Activated CD8-positive, alpha-beta T cell treated with anti-CD3 and anti-CD28 coated beads, Interleukin-2, amount 10 ng/mL, durations not matched to agents 7 days and 5 days (primary cell): ENCODE results near the gene CCL28. TPM values are rescaled to one million over a fixed set of nuclear protein-coding genes. Genes with fewer than 3 reads are reported as not detected.
"Not testable (repeated sequence)": the region's sequence is repeated elsewhere in the genome, so short reads cannot be mapped to it uniquely, and the experiment has no call there.

Experiments
- ATAC-seq: fragments of 150-1000 bp; cut with Tn5 transposase; one replicate; pipeline ENCODE4 v1.10.0; 2021; ENCODE audit warnings: moderate library complexity
- CTCF ChIA-PET: fragments of 350-600 bp; sonication (Branson Sonifier 250); formaldehyde crosslinking; loops from one replicate; lab custom pipeline; 2021; ENCODE audit warnings: antibody characterized with exemption; lab: Charles Lee
- POLR2A ChIA-PET: fragments of 350-600 bp; sonication (Branson Sonifier 250); formaldehyde crosslinking; loops from one replicate; lab custom pipeline; 2021; ENCODE audit warnings: antibody characterized with exemption; lab: Charles Lee
- DNase-seq: peaks from one replicate; pipeline ENCODE4 v3.0.0-alpha.2; 2020
- H3K27ac Mint-ChIP-seq: one replicate; pipeline ENCODE4 v1.8.0; 2021; ENCODE audit warnings: mild to moderate bottlenecking, mixed read lengths
- H3K27me3 Mint-ChIP-seq: one replicate; pipeline ENCODE4 v1.8.0; 2021; ENCODE audit warnings: low read depth, mixed read lengths
- H3K36me3 Mint-ChIP-seq: one replicate; pipeline ENCODE4 v1.8.0; 2021; ENCODE audit warnings: low read depth, mixed read lengths
- H3K4me1 Mint-ChIP-seq: one replicate; pipeline ENCODE4 v1.8.0; 2021; ENCODE audit warnings: low read depth, mixed read lengths
- H3K4me3 Mint-ChIP-seq: one replicate; pipeline ENCODE4 v1.8.0; 2021; ENCODE audit warnings: mild to moderate bottlenecking, mixed read lengths
- H3K9me3 Mint-ChIP-seq: one replicate; pipeline ENCODE4 v1.8.0; 2022; ENCODE audit warnings: mixed read lengths; ENCODE audit not compliant: insufficient read depth
- total RNA-seq, 2 experiments: library from RNA; stranded (reverse); gene quantifications; one replicate each; pipeline ENCODE4 v1.2.3, GENCODE V29; 2021

CCL28 gene
- total RNA-seq, 2 experiments from 2014 or later: 10.8 to 11.9 TPM

DNA sequence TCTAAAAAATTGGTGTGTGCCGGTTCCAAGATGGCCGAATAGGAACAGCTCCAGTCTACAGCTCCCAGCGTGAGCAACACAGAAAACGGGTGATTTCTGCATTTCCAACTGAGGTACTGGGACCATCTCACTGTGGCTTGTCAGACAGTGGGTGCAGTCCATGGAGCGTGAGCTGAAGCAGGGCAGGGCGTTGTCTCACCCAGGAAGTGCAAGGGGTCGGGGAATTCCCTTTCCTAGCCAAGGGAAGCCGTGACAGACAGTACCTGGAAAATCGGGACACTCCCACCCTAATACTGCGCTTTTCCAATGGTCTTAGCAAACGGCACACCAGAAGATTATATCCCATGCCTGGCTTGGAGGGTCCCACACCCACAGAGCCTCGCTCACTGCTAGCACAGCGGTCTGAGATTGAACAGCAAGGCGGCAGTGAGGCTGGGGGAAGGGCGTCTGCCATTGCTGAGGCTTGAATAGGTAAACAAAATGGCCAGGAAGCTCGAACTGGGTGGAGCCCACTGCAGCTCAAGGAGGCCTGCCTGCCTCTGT is 9.6 kb downstream of the CCL28 start:
- H3K4me1 Mint-ChIP-seq, POLR2A ChIA-PET, H3K4me3 Mint-ChIP-seq, DNase-seq, H3K27ac Mint-ChIP-seq, CTCF ChIA-PET, ATAC-seq: not testable (repeated sequence)
- H3K9me3 Mint-ChIP-seq: peaks cover 14% of the 10 kb centered on the region
- peaks cover 31% of the 10 kb centered on the region for H3K36me3 Mint-ChIP-seq
- peaks cover 14% of the 10 kb centered on the region for H3K27me3 Mint-ChIP-seq

DNA sequence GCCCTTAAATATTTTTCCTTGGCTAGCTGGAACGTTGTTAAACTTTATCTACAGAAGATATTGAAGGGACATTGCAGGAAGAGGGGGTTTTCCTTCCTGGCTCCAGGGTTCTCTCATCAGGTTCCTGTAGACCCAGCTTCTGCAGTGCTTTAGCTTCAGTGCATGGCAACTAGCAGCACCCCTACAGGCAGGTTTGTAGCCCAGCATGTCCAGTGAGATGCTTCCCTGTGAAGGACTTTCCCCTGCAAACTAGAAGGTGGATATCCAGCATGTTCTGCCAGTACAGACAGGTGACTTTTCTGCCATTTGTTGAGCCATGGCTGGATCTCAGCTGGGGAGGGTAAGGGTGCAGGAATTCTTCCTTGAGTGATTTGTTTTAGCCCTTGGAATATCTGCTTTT is 10.4 kb downstream of the CCL28 start:
- Mint-ChIP-seq H3K27ac (no peak overlapping the region), H3K9me3 (peaks cover 14% of the 10 kb centered on the region), H3K27me3 (peaks cover 14% of the 10 kb centered on the region), H3K36me3 (peaks cover 31% of the 10 kb centered on the region), H3K4me1 (peaks cover 9% of the 10 kb centered on the region), H3K4me3 (no peak overlapping the region)
- ATAC-seq (no peak), DNase-seq (no peak)
- POLR2A ChIA-PET: no interaction called here
- CTCF ChIA-PET: no interaction called here

DNA sequence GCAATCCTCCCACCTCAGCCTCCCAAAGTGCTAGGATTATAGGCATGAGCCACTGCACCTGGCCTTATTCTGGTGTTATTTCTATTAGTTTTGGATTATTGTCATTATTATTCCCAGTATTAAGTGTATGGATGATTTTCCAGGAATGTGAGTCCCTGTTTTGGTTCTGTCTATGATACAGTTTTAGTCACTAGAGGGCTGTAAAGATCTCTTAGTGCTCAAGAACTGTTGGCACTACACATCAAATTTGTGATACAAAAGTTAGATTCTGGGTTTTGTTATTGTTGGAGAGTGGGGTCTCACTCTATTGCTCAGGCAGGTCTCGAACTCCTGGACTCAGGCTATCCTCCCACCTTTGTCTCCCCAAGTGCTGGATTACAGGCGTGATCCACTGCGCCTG is 12.1 kb downstream of the CCL28 start:
- Mint-ChIP-seq H3K27me3 (peaks cover 7% of the 10 kb centered on the region), H3K9me3 (peaks cover 8% of the 10 kb centered on the region), H3K4me1 (peaks cover 23% of the 10 kb centered on the region), H3K4me3 (no peak overlapping the region), H3K27ac (no peak overlapping the region), H3K36me3 (peaks cover 31% of the 10 kb centered on the region)
- CTCF ChIA-PET: interaction anchor here (3.2 kb wide), 1 partner anchor 11 kb away, joined by 9 read pairs; no protein-coding TSS in a partner anchor
- DNase-seq (no peak), ATAC-seq (no peak)
- POLR2A ChIA-PET: interaction anchor here (1.1 kb wide), 1 partner anchor 84 kb away, joined by 4 read pairs; the partner anchor contains the start of gene TMEM267

DNA sequence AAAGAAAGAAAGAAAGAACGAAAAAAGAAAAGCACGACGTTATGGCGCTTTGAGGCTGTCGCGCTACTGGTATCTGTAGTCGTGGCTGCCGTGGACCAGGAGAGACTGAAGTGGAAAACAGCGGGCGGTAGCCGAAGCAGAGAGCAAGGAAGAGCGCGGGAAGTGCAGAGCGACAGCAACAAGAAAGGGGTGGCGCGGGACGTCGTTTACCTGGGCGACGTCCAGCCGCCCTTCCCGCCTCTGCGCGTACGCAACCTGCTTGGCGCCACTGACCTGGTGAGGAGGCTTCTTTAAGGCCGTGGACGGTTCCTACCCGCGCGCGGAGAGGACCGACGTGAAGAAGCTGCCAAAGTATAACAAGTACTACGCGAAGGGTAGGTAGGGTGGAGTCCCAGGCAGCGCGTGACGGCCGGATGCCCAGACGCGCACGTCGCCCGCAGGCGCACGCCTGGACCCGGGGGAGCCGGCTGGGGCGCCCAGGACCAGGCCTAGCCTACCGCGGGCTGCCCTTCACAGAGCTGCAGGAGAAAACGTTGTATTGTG is 15.4 kb downstream of the CCL28 start:
- ATAC-seq (peak; percentile 99), DNase-seq (peak; percentile 78)
- ChIA-PET POLR2A (interaction anchor here (1.3 to 4.1 kb wide), 5 partner anchors 84 to 331 kb away, joined by 4 to 47 read pairs (median 5); partner anchors contain the start of genes HMGCS1, TMEM267 and ZNF131), CTCF (interaction anchor here (1.0 to 3.2 kb wide), 6 partner anchors 7 to 291 kb away, joined by 3 to 16 read pairs (median 6); partner anchors contain the start of gene TMEM267)
- Mint-ChIP-seq H3K4me1 (peaks cover 24% of the 10 kb centered on the region), H3K9me3 (no peaks in the 10 kb centered on the region), H3K27ac (peak overlapping the region; percentile 99), H3K27me3 (no peaks in the 10 kb centered on the region), H3K4me3 (peak overlapping the region; percentile 98), H3K36me3 (peaks cover 27% of the 10 kb centered on the region)

DNA sequence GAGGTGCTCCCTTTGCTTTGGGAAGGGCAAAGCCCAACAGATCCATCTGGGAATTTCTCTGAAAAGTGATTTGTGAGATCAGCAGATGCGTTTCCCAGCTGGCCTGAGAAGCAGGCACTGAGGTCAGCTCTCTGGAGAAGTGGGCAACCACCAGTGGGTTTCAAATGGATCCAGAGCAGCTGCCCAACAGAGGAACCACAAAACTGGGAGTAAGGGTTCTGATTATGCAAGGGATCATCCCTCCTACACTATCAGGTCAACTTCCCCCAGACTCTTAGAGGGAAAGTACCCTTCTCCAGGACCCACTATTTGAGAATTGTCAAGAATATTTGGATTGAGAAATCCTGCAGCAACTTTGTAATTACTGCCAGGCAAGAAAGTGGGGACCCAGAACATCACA is 21.7 kb downstream of the CCL28 start:
- ChIA-PET CTCF (interaction anchor here (0.6 to 3.6 kb wide), 48 partner anchors 8 to 481 kb away, joined by 3 to 38 read pairs (median 4); partner anchors contain the start of genes HMGCS1, NNT and TMEM267), POLR2A (interaction anchor here (0.9 to 2.4 kb wide), 4 partner anchors 79 to 349 kb away, joined by 3 to 10 read pairs (median 4); partner anchors contain the start of gene TMEM267)
- no peak for DNase-seq
- Mint-ChIP-seq H3K9me3 (no peaks in the 10 kb centered on the region), H3K27ac (no peak overlapping the region), H3K27me3 (no peaks in the 10 kb centered on the region), H3K4me3 (no peak overlapping the region), H3K36me3 (peaks cover 21% of the 10 kb centered on the region), H3K4me1 (peaks cover 15% of the 10 kb centered on the region)
- ATAC-seq: no peak

DNA sequence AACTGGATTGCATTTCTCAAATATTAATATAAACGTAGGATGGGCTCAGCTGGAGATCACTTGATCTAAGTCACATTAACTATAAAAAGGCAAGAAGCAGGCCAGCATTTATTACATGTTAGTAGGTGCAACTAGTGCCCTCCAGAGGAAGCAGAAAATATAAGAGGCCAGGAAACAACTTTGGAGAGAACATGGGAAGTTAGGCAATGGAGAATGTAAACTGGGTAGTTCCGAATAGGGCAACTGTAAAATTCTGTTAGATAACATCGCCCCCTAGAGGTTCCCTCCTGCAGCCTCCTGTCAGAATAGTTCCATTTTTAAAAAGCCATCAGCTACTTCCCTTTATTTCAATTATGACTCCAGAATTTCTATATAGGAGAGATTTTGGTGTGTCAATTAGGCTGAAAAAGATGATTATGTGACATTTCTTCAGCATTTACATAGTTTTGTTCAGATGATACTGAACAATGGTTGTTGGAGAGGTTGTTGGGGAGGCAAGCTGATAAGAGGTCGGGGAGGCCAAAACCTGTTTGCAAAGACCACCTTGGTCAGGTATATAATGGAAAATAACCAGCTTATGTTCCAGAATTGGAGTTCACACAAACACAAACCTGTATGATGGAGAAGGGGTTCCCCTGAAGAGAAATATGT is 22.4 kb downstream of the CCL28 start:
- Mint-ChIP-seq H3K36me3 (peaks cover 21% of the 10 kb centered on the region), H3K4me3 (no peak overlapping the region), H3K4me1 (peaks cover 11% of the 10 kb centered on the region), H3K9me3 (no peaks in the 10 kb centered on the region), H3K27me3 (no peaks in the 10 kb centered on the region), H3K27ac (peak overlapping the region; percentile 28)
- POLR2A ChIA-PET: interaction anchor here (0.9 to 2.4 kb wide), 4 partner anchors 78 to 348 kb away, joined by 3 to 10 read pairs (median 4); partner anchors contain the start of gene TMEM267
- CTCF ChIA-PET: interaction anchor here (0.6 to 3.6 kb wide), 52 partner anchors 9 to 481 kb away, joined by 3 to 38 read pairs (median 4); partner anchors contain the start of genes HMGCS1, NNT and TMEM267
- ATAC-seq (peak; percentile 84), DNase-seq (peak; percentile 65)

DNA sequence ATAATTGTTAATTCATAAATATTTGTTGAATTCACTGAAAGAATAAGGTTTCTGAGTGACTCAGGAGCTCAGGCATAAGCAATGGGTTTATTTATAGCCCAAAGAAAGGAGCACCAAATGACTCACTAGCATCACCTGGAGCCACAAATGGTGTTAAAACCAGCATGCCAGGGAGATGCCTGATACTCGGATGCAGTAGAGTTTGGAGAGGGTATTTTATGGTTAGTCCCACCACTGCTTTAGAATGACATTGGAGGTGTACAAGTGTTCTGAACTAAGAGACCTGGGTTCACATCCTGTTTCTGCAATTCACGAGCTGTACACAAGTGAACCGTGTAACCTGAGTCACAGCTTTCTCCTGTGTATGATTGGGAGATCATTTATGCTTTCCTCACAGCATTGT is 25.2 kb downstream of the CCL28 start:
- CTCF ChIA-PET: interaction anchor here (1.2 kb wide), 1 partner anchor 10 kb away, joined by 5 read pairs; no protein-coding TSS in a partner anchor
- Mint-ChIP-seq H3K4me1 (peaks cover 26% of the 10 kb centered on the region), H3K9me3 (no peaks in the 10 kb centered on the region), H3K27ac (no peak overlapping the region), H3K4me3 (no peak overlapping the region), H3K27me3 (no peaks in the 10 kb centered on the region), H3K36me3 (peaks cover 35% of the 10 kb centered on the region)
- no peak for DNase-seq
- POLR2A ChIA-PET: no interaction called here
- ATAC-seq: no peak

DNA sequence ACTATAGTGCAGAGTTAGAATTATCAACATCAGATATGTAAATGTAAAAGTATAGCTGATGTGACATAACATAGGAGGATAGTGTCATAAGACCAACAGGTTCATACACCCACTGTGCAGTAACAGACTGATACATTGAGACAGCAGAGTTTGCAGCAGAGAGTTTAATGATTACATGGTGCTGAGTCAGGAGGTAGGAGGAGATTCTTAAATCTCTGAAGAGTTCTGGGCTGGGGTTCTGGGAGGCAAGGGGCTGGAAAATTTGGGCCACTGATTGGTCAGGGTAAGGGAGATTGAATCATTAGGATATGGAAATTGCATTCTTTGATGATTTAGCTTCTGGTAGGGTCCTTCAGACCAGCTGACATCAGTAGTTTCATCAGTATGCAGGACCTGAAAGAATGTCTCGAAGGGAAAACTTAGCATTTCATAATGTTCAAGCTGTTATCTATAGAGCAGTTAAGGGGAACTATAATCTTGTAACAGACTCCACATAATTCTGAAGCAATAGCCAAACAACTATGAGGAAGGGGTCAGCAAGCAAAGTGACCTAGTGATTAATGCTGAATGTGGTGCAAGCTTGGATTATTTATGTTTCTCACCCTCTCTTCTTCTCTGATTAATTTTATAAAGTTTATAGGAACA is 35.6 kb downstream of the CCL28 start:
- ChIA-PET CTCF (interaction anchor here (0.8 kb wide), 1 partner anchor 13 kb away, joined by 3 read pairs; no protein-coding TSS in a partner anchor), POLR2A (no interaction called here)
- Mint-ChIP-seq H3K27me3 (no peaks in the 10 kb centered on the region), H3K9me3 (no peaks in the 10 kb centered on the region), H3K4me3 (no peak overlapping the region), H3K36me3 (peaks cover 32% of the 10 kb centered on the region), H3K4me1 (no peaks in the 10 kb centered on the region), H3K27ac (no peak overlapping the region)
- ATAC-seq: no peak
- no peak for DNase-seq

DNA sequence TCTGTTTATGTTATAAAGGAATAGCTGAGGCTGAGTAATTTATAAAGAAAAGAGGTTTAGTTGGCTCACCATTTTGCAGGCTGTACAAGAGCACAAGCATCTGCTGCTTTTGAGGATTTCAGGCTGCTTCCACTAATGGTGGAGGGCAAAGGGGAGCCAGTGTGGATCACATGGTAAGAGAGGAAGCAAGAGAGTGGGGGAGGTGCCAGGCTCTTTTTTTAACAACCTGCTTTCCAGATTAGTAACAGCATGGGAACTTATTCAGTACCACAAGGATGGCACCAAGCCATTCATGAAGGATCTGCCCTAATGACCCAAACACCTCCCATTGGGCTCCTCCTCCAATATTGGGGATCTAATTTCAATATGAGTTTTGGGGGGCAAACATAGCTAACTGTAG is 40.4 kb downstream of the CCL28 start:
- H3K9me3 Mint-ChIP-seq: no peaks in the 10 kb centered on the region
- ATAC-seq (no peak), DNase-seq (no peak)
- no peaks in the 10 kb centered on the region for H3K27me3 Mint-ChIP-seq
- H3K4me3 Mint-ChIP-seq: no peak overlapping the region
- H3K36me3 Mint-ChIP-seq: peaks cover 18% of the 10 kb centered on the region
- no peaks in the 10 kb centered on the region for H3K4me1 Mint-ChIP-seq
- H3K27ac Mint-ChIP-seq: no peak overlapping the region
- CTCF ChIA-PET: interaction anchor here (1.1 kb wide), 1 partner anchor 18 kb away, joined by 3 read pairs; no protein-coding TSS in a partner anchor
- POLR2A ChIA-PET: no interaction called here

DNA sequence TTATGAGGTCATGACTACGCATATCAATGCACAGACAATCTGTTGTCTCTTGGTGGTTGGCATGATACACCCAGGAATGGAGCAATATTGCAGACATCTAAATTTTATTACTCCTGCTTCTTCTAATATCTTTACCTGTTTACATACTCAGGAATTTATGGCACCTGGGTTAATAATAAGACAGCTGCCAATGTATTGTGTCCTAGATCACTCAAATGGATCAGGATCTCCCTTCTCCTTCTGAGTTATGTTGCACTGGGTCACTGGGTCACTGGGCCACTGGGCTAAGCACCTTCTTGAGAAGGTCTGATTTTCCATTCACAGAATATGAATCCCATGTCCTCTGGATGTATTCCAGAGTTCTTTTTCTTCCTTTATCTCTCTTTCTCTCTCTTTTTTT is 41.8 kb downstream of the CCL28 start:
- H3K27me3 Mint-ChIP-seq: peaks cover 2% of the 10 kb centered on the region
- no peak overlapping the region for H3K27ac Mint-ChIP-seq
- H3K4me1 Mint-ChIP-seq: no peaks in the 10 kb centered on the region
- ATAC-seq: no peak
- POLR2A ChIA-PET: no interaction called here
- peaks cover 12% of the 10 kb centered on the region for H3K36me3 Mint-ChIP-seq
- H3K9me3 Mint-ChIP-seq: no peaks in the 10 kb centered on the region
- H3K4me3 Mint-ChIP-seq: no peak overlapping the region
- no peak for DNase-seq
- CTCF ChIA-PET: no interaction called here

DNA sequence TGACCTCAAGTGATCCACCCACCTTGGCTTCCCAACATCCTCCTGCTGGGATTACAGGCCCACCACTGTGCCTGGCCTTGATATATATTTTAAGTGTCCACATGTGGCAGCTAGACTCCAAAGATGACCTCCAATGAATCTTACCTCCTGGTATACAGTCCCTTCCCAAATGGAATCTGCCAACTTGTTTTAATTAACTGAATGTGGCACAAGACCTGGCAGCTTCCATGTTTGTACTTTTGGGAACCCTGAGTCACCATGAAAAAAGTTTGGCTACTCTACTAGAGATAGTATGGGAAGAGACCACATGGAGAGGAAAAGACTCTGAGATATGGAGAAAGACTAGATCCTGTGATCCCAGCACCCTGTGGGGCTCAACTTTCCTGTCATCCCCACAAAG is 42.5 kb downstream of the CCL28 start:
- DNase-seq: no peak
- no peaks in the 10 kb centered on the region for H3K4me1 Mint-ChIP-seq
- no peak overlapping the region for H3K4me3 Mint-ChIP-seq
- ATAC-seq: no peak
- peaks cover 12% of the 10 kb centered on the region for H3K36me3 Mint-ChIP-seq
- CTCF ChIA-PET: no interaction called here
- peaks cover 2% of the 10 kb centered on the region for H3K27me3 Mint-ChIP-seq
- H3K27ac Mint-ChIP-seq: no peak overlapping the region
- no peaks in the 10 kb centered on the region for H3K9me3 Mint-ChIP-seq
- POLR2A ChIA-PET: no interaction called here
